Pancreas (tissue), 10 donors: ENCODE measurements around the gene RPTOR. TPM values are rescaled to one million over a fixed set of nuclear protein-coding genes. Genes with fewer than 3 reads are reported as not detected.

ENCODE experiments used
- ATAC-seq, 4 donors: fragments of 200-7000 bp; cut with Tn5 transposase; one replicate each; pipeline versions ENCODE4 v1.8.0 to v1.9.1; 2020; ENCODE audit warnings: mild to moderate bottlenecking in 4 of 4, moderate library complexity in 4 of 4
- DNase-seq, 6 donors: peaks; one replicate each; pipeline ENCODE4 v3.0.0-alpha.2; 2020
- FAIRE-seq: peaks from 2 replicates; lab custom pipeline; 2012; peaks lifted over from hg19 to GRCh38; lab: Jason Lieb, UNC
- H3K27ac ChIP-seq, 4 donors: fragments of 200-600 bp; sonication (generic); 1 replicate in 3 of 4; 2 replicates in 1 of 4; pipeline versions ENCODE4 v1.5.0 to v1.8.0; 2020
- H3K27me3 ChIP-seq, 4 donors: fragments of 200-600 bp; one replicate each; pipeline ENCODE4 v1.8.0; 2021
- H3K36me3 ChIP-seq, 3 donors: fragments of 200-600 bp; sonication (generic) in 1 of 3; one replicate each; pipeline versions ENCODE4 v1.5.0 to v1.8.0; 2020 to 2021
- H3K4me1 ChIP-seq, 3 donors: fragments of 200-600 bp; one replicate each; pipeline ENCODE4 v1.8.0; 2021
- H3K4me3 ChIP-seq, 4 donors: fragments of 200-600 bp; sonication (generic) in 2 of 4; one replicate each; pipeline versions ENCODE4 v1.5.0 to v1.8.0; 2020 to 2021
- H3K9me3 ChIP-seq, 4 donors: fragments of 200-600 bp; one replicate each; pipeline ENCODE4 v1.8.0; 2021
- CTCF ChIP-seq, 4 donors: fragments of 200-600 bp; sonication (generic) in 3 of 4; IDR thresholded peaks; one replicate each; pipeline versions ENCODE4 v1.5.0 to v1.8.0; 2021; ENCODE audit warnings: antibody characterized with exemption in 4 of 4
- WGBS, 2 donors: extraction: QIAGEN DNeasy Blood & Tissue Kit; methylation state at CpG; one replicate each; pipeline ENCODE4 v1.1.7; 2013; 5-methylcytosine and 5-hydroxymethylcytosine counted together
- intact Hi-C, 3 donors: fragments of 100-400 bp; cut with DNase I; formaldehyde crosslinking; loops; one replicate each; pipeline versions ENCODE4 v1.11.1 to v1.14.2; 2022
- polyA plus RNA-seq, 2 donors: library from polyadenylated mRNA; stranded (reverse); fragments of 200-250 nt; gene quantifications; one replicate each; pipeline ENCODE4 v1.2.3, GENCODE V29; 2013
- total RNA-seq, 6 donors: library from RNA; stranded (reverse); fragmentation: NEBNext Ultra II Directional in 4 of 6; extraction: Animal tissue kit (Norgen Biotek cat#: 25700) in 4 of 6; gene quantifications; one replicate each; pipeline versions ENCODE4 v1.2.1 to v1.2.4, GENCODE V29; 2021 to 2023
- donor health status: healthy with polysubstance abuse.
- donor health status: DM: no; HTN: no; CAD: no; lungs with moderate emphysema.
- donor health status: DM: no; HTN: no; CAD: no.
- donor health status: control.
- donor health status: control.
- donor health status: Bipolar disorder and iron deficiency.
- donor health status: DM: yes; HTN: yes; CAD: no.
- donor health status: DM: no; HTN: no; CAD: no.
- donor health status: DM: no; HTN: no; CAD: no.
- donor health status: DM: yes; HTN: yes; CAD: no.

Gene RPTOR
- total and polyA plus RNA-seq, 8 donors, result 5.0 to 18.9 (median 13.2) TPM

- Histone ChIP-seq H3K27me3 (no peaks in the 10 kb centered on the region), H3K27ac (no peak overlapping the region), H3K4me1 (no peaks in the 10 kb centered on the region), H3K36me3 (no peaks in the 10 kb centered on the region), H3K9me3 (no peaks in the 10 kb centered on the region), H3K4me3 (no peak overlapping the region)
- TF ChIP-seq CTCF (IDR thresholded peaks at IDR 0.05), result no peak
- DNase-seq (no peak), ATAC-seq (no peak), FAIRE-seq (no peak)
- WGBS, 2 donors, result 42 to 44% methylated on average over 10 of the region's 10 CpGs
- intact Hi-C loops, result no loop called here
These were observed 23.7 kb upstream of the RPTOR start for GRCh38 chr17:80520810-80521455.

GRCh38 chr17:80523054-80523744, 21.4 kb upstream of the RPTOR start:
- no peak for FAIRE-seq
- no peaks in the 10 kb centered on the region for H3K9me3 ChIP-seq
- WGBS, 2 donors, result 62 to 66% methylated on average over 12 of the region's 12 CpGs

GRCh38 chr17:80523956-80524712, 20.5 kb upstream of the RPTOR start:
- H3K36me3 ChIP-seq, result no peaks in the 10 kb centered on the region
- no peaks in the 10 kb centered on the region for H3K4me1 ChIP-seq
- DNase-seq, result no peak
- H3K27me3 ChIP-seq, result no peaks in the 10 kb centered on the region
- H3K9me3 ChIP-seq, result no peaks in the 10 kb centered on the region
- 44 to 46% methylated on average over 16 of the region's 16 CpGs for WGBS, 2 donors
- intact Hi-C loops, result no loop called here
- FAIRE-seq, result no peak
- TF ChIP-seq CTCF (IDR thresholded peaks at IDR 0.05), result no peak
- ATAC-seq, result no peak
- H3K27ac ChIP-seq, result no peak overlapping the region
- H3K4me3 ChIP-seq, result no peak overlapping the region

More at GRCh38 chr17:80523054-80523744, 21.4 kb upstream of the RPTOR start:
- no peak for TF ChIP-seq CTCF (IDR thresholded peaks at IDR 0.05)
- Histone ChIP-seq H3K27me3 (no peaks in the 10 kb centered on the region), H3K4me1 (no peaks in the 10 kb centered on the region), H3K4me3 (no peak overlapping the region), H3K27ac (no peak overlapping the region), H3K36me3 (no peaks in the 10 kb centered on the region)
- intact Hi-C loops, result no loop called here
- no peak for ATAC-seq
- no peak for DNase-seq

GRCh38 chr17:80526116-80526910, 18.3 kb upstream of the RPTOR start:
- no peak for TF ChIP-seq CTCF (IDR thresholded peaks at IDR 0.05)
- H3K36me3 ChIP-seq, result no peaks in the 10 kb centered on the region
- no peak overlapping the region for H3K4me3 ChIP-seq
- H3K9me3 ChIP-seq, result no peaks in the 10 kb centered on the region
- H3K27me3 ChIP-seq, result no peaks in the 10 kb centered on the region
- DNase-seq (no peak), ATAC-seq (no peak), FAIRE-seq (no peak)
- H3K27ac ChIP-seq, result no peak overlapping the region
- WGBS, 2 donors, result 32 to 35% methylated on average over 28 of the region's 28 CpGs
- no peaks in the 10 kb centered on the region for H3K4me1 ChIP-seq
- intact Hi-C loops, result no loop called here
